ENCODE measurements around the gene CCL5.

The CCL5 gene

DNA sequence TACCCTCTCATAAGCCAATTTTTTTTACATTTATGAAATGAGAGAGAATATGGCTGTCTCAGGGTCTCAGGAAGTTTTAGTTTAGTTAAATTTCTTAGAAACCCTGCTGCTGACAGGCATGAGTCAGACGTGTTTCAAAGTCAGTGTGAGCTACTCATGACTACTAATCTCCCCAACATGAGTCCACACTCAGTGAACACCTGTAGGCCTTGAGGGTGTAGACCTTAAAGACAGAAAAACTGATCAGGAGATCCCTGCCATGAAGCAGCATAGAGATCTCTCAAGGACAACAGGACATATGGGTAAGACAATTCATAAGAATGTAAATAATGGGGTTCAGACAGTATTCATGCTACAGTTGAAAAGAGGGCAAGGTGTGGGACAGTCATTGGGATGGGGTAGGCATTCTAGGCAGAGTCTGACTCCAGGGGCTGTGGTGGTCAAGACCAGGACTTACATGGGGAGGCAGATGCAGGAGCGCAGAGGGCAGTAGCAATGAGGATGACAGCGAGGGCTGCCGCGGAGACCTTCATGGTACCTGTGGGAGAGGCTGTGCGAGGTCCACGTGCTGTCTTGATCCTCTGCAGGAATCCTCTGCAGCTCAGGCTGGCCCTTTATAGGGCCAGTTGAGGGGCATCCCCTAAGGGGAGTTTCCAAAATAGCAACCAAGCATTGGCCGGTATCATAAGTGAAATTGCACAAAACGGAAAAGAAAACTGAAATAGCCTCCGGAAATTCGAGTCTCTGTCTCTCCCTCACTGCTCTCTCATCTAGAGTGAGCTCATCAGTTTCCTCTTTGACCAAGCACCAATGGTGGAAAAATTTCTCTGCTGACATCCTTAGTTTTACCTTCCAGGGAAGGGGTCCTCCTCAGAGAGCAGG lies at the start of gene CCL5:
Gene CCL5, minus strand, starts transcription at position 588 of the 882 bp plus-strand sequence.
- no peak for DNase-seq (ENCODE audit: low read depth, low spot score)

DNA sequence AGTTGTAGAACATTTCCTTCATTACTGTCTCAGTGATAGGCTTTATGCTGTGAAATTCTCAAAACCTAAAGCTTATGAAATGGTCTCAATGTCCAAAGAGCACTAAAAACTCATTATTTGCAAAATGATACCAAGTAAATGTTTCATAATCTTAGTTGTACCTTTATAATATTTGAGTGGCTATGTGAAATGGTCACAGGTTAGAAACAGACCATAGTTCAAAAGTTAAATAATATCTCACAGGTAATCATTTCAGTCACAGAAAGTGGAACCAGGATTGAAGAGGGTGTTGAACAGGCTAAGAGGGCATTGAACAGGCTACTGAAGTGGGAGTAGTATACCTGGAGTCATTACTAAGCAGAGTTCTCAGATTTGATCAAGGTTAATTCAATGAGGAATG lies 47.6 kb upstream of the CCL5 start:
- no peak for DNase-seq (ENCODE audit: low read depth, low spot score)

DNA sequence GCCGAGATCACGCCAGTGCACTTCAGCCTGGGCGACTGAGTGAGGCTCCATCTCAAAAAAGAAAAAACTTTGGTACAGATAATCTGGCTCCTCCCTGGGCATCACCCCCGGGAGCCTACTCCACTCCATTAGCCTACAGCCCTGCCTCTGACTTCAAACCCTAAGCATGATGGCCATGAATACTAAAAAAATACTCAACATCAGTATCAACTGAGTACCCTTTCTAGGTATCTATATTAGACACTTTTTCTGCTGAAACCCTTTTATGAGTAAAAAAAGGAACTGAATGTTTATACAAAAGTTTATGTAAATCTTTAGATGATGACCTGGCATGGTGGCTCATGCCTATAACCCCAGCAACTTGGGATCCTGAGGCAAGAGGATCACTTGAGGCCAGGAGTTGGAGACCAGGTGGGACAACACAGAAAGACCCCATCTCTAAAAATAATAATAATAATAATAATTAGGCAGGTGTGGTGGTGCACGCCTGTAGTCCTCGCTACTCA lies 43.5 kb upstream of the CCL5 start:
- no peak for DNase-seq (ENCODE audit: low read depth, low spot score)

DNA sequence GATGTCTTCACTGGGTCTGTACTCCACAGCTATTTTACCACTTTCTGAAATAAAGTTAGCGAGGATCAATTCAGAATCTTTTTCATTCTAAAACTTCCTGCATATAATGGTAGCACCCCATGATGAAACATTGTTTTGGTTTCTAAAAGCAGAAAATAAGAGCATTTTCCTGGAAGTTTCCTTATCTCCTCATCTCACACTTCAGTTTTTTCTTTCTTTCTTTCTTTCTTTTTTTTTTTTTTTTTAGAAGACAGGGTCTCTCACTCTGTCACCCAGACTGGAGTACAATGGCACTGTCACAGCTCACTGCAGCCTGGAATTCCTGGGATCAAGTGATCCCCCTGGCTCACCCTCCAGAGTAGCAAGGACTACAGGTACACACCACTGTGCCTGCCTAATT lies 40.1 kb upstream of the CCL5 start:
- no peak for DNase-seq (ENCODE audit: low read depth, low spot score)

DNA sequence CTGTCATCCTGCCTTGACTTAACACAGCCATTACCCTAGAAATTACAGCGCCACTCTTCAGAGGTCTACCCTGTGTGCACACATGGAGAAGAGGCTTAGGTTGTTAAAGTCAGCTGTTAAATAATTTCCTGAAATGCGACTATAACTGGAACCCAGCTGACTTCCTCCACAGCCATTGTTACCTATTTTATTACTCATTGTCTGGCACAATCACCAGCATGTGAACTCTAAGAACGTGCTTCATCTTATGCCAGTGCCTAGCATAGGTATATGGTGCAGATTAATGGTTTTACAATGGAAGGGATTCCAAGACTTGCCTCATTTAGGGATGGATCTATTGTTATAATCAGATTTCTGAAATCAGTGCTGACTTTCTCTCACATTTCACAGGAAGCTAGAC lies 38.5 kb upstream of the CCL5 start:
- no peak for DNase-seq (ENCODE audit: low read depth, low spot score)

DNA sequence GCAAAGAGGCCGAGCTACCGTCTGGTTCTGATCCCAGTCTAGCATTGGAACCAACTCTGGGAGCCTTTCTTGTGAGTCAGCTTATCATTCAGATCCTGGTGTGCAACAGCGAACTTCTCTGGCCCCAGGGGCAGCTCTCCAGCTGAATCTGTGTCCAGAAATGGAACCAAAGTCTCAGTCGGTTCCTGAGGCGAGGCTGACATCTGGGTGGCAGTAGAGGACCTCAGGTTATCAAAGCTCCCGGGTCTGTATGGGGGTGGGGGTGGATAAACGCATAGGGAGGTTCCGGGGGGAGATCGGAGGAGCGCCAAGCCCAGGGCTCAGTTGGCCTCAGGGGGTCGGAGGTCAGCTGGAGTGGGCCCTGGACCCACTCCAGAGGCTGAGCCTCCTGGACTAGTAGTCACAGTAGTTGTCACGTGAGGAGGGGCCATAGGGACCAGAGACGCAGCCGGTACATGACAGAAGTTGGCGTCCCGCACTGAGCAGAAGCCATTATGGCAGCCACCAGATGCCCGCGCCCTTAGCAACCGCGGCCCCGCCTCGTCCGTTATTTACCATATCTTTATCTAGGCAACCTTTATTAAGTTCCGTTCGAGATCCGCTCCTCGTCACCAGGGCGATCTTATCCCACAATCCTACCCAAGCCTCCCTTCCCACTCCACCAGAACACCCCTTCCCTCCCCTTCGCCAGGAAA lies 37.5 kb upstream of the CCL5 start:
- no peak for DNase-seq (ENCODE audit: low read depth, low spot score)

DNA sequence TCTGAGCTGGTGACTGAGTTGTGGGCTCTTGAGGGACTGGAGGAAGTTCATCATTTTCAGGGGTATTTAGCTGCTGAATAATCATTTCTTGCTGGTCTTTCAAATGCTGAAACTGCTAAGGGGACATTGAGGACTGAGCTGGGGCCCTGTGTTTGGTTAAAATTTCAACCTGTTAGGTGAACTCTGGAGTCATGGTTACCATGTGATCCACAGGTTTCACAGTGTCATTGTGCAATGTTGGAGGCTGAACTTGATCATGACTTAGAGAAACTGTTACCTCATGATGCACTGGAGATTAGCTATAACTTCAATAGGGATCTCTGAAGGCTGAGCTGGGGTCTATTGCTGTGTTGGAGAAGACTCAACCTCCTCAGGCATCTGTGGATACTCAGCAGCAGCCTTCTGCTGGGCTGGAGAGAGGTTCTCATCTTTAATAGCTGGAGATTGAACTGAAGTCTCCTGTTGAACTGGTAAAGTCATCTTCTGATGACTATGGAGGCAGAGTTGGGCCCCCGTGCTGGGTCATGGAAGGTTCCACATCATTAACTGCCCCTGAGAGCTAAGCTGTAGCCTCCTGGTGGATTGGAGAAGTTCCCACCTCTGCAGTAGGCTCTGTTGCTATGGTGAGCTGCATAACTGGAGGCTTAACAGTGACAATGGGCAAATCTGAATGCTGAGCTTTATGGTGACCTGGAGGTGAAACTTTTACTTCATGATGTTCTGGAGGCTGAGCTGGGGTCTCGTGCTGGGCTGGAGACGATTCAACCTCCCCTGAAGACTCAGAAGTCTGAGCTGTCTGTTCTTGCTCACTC lies 35.2 kb upstream of the CCL5 start:
- no peak for DNase-seq (ENCODE audit: low read depth, low spot score)

DNA sequence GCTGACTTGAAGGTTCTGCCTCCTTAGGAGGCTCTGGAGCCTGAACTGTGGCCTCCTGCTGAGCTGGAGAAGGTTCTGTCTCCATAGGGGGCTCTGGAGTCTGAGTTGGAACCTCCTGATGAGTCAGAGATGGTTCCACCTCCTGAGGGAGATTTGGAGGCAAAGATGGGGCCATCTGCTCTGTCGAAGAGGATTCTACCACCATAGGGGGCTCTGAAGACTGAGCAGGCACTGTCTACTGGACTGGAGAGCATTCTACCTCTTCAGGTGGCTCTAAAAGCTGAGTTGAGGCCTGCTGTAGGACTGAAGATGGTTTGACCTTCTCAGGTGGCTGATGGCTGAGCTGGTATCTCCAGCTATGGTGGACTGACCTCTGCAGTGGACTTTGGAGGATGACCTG lies 34.2 kb upstream of the CCL5 start:
- DNase-seq (ENCODE audit: low read depth, low spot score) = no peak

DNA sequence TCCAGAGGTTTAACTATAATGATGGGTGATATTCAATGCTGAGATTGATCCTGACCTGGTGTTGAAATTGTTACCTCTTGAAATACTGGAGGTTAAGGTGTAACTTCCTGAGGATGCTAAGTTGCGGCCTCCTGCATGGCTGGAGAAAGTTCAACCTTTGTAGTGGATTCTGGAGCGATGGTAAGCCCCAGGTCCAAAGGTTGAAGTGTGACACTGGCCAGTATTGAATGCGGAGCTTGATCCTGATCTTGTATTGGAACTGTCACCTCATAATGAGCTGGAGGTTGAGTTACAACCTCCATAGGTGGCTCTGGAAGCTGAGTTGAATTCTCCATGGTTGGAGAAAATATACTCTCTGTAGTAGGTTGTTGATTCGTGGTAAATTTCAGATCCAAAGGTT lies 33.4 kb upstream of the CCL5 start:
- no peak for DNase-seq (ENCODE audit: low read depth, low spot score)

DNA sequence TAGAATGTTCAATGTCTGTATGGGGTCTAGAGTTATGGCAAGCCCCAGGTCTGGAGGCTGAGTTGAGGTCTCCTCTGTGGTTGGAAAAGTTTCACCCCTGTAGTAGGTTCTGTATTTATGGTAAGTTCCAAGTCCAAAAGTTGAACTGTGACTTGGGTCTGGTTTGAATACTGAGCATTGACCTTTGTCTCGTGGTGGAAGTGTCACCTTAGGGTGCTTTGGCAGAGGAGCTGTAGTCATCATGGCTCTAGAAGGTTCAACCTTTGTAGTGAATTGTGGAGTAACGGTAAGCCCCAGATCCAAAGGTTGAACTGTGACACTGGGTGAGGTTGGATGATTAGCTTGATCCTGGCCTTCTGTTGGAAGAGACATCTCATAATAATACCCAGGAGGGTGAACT lies 32.8 kb upstream of the CCL5 start:
- no peak for DNase-seq (ENCODE audit: low read depth, low spot score)

DNA sequence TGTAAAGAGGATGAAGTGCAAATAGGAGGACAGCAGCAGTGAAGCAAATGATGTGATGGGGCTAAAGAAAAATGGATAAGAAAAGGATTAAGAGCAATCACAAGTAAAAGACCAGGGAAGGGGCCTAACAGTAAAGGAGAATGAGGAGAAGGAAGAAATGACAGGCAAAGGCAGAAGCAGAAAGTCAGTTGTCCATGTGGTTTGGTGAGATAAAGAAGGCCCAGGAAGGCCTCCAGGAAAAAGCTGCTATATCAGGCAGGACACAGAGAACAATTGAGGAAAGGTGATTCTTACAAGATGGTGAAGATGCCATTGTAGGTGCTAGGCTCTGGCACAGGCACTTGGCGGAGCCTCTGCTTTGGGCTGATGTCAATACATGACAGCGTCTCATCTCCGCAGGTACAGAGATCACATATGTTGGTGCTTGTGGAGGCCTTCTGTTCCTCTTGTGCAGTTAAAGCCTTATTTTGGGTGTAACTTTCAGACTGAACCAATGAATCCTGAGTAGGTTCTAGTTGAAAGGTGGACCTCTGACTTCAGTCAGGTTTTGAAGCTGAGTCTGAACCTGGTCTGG lies 32.3 kb upstream of the CCL5 start:
- no peak for DNase-seq (ENCODE audit: low read depth, low spot score)

DNA sequence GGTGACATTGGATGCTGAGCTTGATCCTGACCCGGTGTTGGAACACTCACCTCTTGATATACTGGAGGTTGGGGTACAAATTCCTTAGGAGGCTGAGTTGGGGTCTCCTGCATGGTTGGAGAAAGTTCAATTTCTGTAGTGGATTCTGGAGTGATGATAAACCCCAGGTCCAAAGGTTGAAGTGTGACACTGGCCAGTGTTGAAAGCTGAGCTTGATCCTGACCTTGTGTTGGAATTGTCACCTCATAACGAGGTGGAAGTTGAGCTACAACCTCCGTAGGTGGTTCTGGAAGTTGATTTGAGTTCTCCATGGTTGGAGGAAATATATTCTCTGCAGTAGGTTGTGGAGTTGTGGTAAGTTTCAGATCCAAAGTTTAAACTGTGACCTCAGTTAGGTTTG lies 29.2 kb upstream of the CCL5 start:
- DNase-seq (ENCODE audit: low read depth, low spot score) = no peak

DNA sequence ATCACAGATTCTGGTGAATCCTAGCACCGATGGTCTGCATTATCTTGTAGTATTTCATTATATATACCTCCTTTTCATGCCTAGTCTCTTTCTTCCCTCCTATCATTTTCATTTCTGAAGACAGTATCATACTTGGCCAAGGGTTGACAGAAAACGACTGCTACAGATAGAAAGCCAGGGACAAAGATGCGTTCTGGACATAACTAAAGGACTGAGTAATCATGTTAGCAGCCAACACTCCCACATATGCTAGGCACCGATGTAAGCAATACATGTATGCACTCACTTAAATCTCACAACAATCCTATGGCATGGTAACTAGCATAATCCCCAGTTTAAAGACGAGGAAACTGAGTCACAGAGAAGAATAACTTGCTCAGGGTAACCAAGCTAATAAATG lies 27.5 kb upstream of the CCL5 start:
- no peak for DNase-seq (ENCODE audit: low read depth, low spot score)

DNA sequence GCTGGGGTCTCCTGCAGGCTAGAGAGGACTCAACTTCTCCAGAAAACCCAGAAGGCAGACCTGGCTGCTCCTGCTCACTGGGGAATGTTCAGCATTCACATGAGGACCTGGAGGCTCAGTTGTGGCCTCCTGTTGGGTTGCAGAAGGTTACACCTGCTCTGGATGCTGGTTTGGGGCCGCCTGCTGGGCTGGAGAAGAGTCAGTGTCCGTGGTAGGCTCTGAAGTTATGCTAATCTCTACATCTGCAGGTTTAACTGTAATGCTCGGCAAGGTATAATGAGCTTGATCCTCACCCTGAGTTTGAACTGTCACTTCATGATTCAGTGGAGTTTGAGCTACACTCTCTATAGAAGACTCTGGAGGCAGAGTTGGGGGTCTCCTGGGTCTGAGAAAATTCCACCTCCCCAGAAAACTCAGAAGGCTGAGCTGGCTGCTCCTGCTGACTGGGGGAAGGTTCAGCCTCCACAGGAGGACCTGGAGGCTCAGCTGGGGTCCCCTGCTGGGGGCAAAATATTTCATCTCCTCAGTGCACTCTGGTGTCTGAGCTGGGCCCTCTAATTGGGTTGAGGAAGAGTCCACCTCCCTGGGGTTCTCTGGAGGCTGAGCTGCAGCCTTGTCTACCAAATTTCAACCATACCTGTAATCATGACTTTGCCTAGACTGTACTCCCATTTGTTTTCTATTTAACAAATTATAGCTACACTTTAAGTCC lies 26.9 kb upstream of the CCL5 start:
- no peak for DNase-seq (ENCODE audit: low read depth, low spot score)

DNA sequence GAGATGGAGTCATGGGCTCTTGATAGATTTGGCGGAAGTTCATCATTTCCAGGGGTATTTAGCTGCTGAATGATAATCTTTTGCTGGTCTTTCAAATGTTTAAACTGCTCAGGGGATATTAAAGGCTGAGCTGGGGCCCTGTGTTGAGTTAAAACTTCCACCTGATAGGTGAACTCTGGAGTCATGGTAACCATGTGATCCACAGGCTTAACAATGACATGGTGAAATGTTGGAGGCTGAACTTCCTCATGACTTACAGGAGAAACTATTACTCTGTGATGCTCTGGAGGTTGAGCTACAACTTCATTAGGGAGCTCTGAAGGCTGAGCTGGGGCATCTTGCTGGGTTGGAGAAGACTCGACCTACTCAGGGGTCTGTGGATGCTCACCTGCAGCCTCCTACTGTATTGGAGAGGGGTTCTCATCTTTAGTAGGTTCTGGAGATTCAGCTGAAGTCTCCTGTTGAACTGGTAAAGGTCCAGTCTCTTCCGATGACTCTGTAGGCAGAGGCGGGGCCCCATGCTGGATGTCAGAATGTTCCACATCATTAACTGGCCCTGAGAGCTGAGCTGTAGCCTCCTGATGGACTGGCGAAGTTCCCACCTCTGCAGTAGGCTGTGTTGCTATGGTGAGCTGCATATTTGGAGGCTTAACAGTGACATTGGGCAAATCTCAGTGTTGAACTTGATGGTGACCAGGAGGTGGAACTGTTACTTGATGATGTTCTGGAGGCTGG lies 26.2 kb upstream of the CCL5 start:
- DNase-seq (ENCODE audit: low read depth, low spot score) = no peak

DNA sequence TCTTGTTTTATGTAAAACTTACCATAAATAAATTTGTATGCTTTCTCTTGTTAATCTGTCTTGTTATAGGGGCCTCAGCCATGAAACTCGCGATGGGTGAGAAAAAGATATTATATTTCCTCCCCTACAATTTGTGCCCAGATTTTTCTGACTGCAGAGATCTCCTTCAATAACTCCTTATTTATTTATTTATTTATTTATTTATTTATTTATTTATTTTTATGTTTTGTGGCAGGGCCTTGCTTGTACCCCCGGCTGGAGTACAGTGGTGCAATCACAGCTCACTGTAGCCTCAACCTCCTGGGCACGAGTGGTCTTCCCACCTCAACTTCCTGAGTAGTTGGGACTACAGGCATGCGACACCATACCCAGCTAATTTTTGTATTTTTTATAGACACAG lies 23.3 kb upstream of the CCL5 start:
- DNase-seq (ENCODE audit: low read depth, low spot score) = no peak

DNA sequence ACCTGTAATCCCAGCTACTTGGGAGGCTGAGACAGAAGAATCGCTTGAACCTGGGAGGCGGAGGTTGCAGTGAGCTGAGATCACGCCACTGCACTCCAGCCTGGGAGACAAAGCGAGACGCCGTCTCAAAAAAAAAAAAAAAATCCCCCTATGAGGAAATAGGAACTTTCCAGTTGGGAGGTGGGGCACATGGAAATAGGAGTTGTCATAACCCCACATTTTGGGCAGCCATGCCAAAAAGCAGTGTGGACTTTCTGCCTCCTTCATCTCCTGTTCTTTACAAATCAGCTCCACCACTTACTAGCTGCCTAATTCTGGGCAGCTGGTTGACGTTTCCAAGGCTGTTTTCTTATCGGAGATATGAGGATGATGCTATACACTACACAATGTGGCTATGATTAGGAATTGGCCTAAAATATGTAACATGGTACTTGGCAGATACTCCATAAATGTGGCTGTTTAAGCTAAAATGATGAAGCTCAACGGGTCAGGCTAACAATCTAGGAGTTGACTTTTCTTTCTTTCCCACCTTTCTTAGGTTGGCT lies 21.5 kb upstream of the CCL5 start:
- no peak for DNase-seq (ENCODE audit: low read depth, low spot score)

DNA sequence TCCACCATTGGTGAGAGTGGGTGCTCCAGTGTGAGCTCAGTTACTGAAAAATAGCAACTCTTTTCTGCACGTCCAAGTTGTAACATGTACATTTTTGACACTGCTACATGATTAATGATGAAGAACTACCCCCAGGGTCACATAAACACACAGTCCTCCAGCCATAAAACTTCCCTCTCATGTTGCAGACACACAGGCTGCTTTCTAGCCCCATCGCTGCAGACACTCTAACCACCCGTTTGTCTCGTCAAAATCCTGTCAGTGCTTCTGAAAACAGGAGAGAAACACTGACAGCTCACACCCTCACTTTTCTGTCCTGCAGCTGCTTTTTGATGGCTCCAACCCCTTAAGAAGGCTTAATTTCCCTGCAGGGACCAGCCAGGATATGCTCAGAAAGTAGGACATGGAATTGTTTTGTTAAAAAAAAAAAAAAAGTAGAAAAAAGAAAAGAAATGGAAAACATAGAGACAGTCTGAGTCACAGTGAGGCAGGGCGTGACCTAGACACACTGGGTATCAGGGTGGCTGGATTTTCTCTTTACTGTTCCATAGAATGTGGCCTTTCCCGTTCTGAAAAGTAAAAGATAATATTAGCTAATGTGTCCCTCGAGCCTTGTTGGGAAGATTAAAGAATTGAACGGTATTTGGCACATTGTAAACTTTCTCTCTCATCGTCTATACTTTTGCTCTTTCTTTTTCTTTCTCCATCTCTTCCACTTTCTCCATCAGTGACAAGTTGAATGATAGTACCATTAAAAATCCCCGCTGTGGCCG lies 20.7 kb upstream of the CCL5 start:
- no peak for DNase-seq (ENCODE audit: low read depth, low spot score)

DNA sequence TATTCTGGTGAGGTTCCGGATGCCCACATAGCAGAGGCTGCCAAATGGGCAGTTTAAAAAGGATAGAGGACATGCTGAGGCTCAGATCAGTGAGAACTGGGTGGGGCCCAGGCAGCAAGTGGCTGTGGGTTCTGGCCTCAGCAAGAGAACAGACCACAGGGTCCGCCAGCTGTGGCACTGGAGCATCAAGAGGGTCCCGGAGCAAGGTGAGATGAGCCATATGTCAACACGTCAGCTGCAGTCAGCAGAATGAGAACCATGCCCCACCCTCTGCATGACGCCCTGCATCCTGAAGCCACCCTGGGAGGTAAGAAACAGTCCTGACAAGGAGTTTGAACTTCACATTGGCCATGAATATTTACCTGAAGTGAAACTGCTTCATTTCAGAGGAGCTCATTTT lies 20.1 kb upstream of the CCL5 start:
- no peak for DNase-seq (ENCODE audit: low read depth, low spot score)

Measured in brain pericyte (primary cell).